ENCODE measurements around the gene CNDP2.
A peak's percentile ranks its signal among the peaks of the same experiment; 100 is the strongest.
"Not testable (repeated sequence)": the region's sequence is repeated elsewhere in the genome, so short reads cannot be mapped to it uniquely, and the experiment has no call there.

Gene CNDP2

DNA sequence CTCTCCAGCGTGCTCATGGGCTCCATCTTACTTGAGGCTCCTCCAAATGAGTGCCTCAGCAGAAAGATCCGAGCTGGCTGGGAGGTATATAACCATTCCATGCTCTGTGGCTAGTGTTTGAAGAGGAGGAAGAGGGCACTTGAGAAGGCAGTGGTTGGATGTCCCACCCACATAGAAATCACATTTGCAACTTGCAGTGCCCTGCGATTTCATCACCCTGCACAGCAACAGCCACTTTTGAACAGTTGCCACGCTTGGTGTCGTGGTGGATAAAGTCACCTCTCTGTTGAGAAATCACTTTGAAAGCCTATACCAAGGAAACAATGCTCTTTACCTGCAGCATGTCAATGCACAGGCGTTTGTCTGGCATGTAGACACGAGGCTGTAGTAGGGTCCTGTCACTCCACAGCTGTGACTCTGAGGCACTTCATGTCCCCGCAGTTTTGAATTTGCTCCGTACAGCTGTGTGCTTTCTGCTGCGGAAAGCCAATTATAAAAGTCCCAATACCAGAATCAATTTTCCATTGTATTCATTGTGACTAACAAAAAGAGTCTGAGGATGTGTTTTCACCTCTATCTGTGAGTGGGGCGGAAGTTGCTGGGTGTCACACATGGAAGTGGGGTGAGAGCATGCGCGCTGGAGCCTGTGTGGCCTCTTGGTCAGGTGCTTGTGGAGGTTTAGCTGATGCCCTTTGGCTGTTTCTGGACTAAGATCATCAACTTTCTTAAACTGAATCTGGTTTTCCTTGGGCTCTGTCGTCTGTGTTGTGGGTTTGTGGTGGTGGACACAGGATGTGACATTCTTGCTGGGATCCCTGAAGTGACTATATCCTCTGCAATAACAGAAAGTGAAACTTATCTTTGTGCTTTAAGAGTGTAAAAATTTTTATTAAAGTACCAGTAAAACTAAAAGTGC lies 2.8 kb downstream of the CNDP2 start:
- DNase-seq (ENCODE audit: low read depth): no peak
- peak overlapping the region; percentile 4 for H3K4me3 ChIP-seq (ENCODE audit: low read depth, low read length)

DNA sequence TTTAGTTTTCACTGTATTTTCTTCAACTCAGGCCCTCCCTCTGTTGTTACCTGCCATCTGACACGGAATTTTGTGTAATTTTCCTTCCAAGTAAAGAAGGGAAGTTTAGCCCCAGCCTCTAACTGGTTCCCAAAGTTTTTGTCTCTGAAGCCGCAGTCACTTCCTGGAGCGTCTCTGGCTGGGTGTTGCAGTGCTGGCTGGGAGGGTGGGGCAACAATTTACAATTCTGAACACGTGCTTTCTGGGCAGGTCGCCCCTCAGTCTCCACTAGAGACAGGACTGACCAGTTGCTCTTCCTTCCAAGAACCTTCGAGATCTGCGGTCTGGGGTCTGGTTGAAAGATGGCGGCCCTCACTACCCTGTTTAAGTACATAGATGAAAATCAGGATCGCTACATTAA lies 3.5 kb downstream of the CNDP2 start:
- peak overlapping the region; percentile 4 for H3K4me3 ChIP-seq (ENCODE audit: low read depth, low read length)
- no peak for DNase-seq (ENCODE audit: low read depth)

DNA sequence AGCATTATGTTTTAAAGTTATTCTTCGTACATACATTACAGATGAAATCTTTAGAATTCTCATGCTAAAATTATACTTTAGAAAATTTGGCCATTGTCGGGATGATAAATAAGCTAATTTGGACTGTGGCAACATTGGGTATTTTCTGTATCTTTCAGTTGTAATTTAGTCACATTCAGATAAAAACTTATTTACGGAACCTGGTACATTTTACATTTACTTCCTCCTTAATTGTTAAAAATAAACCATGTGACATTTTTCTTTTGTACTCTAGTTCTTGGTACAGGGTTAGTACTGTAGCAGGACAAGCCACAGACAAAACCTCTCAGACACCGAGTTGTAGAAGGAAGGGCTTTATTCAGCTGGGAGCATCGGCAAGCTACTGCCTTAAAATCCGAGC lies 4.2 kb downstream of the CNDP2 start:
- no peak for DNase-seq (ENCODE audit: low read depth)
- H3K4me3 ChIP-seq (ENCODE audit: low read depth, low read length): no peak overlapping the region

DNA sequence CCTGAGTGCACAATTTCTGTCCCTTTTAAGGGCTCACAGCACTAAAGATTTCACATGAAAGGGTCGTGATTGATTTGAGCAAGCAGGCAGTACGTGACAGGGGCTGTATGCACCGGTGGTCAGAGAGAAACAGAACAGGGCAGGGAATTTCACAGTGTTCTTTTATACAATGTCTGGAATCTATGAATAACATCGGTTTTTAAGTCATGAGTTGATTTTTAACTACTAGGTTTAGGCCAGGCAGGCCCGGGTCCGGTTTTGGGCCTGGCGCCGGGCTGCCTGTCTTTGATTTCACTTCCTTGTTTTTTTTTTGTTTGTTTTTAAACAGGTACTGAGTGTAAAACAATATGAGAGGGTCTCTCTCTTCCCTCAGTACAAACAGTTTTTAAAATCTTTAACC lies 4.6 kb downstream of the CNDP2 start:
- not testable (repeated sequence) for H3K4me3 ChIP-seq (ENCODE audit: low read depth, low read length); DNase-seq (ENCODE audit: low read depth)

DNA sequence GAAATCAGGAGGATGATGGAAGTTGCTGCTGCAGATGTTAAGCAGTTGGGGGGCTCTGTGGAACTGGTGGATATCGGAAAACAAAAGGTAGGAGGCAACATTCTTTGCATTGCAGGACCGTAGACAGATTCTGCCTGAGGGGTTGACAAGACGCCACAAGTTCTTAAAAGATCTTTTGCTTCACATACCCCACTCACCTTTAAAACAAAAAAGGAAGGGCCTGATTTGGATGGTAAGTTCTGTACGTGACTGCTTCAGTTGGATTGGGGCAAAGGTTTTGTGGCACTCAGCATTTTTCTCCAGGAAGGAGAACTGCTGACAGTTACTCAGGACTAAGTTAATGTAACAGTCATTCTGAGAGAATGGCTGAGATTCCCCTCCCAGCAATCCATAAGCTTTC lies 5.2 kb downstream of the CNDP2 start:
- no peak overlapping the region for H3K4me3 ChIP-seq (ENCODE audit: low read depth, low read length)
- no peak for DNase-seq (ENCODE audit: low read depth)

DNA sequence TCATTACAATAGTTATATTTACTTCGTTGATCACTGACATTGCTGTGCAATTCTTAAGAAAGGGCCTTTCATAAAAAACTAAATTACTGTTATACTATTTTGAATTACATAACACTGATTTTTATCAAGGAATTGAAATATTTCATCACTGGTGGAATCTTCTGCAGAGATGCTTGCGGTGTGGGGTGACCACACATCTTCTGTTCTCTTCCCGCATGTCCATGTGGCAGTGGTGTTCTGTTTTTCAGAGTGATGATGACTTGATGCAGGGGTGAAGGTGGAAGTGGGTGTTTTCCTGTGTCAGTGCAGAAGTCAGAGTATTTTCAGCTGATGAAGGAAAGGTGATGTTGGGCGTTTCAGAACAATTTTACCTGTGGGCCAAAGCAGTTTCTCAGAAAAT lies 7.0 kb downstream of the CNDP2 start:
- no peak overlapping the region for H3K4me3 ChIP-seq (ENCODE audit: low read depth, low read length)
- no peak for DNase-seq (ENCODE audit: low read depth)

DNA sequence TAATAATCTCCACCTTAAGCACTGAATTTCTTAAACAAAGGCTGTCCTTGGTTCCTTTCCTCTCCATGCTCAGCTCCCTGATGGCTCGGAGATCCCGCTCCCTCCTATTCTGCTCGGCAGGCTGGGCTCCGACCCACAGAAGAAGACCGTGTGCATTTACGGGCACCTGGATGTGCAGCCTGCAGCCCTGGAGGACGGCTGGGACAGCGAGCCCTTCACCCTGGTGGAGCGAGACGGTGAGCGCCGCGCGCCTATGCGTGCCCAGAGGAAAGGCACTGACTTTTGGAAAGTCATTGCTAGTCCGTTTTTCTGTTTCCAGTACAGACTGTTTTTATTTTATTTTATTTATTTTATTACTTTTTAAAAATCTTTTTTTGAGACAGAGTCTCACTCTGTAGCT lies 9.6 kb downstream of the CNDP2 start:
- no peak overlapping the region for H3K4me3 ChIP-seq (ENCODE audit: low read depth, low read length)
- DNase-seq (ENCODE audit: low read depth): no peak

DNA sequence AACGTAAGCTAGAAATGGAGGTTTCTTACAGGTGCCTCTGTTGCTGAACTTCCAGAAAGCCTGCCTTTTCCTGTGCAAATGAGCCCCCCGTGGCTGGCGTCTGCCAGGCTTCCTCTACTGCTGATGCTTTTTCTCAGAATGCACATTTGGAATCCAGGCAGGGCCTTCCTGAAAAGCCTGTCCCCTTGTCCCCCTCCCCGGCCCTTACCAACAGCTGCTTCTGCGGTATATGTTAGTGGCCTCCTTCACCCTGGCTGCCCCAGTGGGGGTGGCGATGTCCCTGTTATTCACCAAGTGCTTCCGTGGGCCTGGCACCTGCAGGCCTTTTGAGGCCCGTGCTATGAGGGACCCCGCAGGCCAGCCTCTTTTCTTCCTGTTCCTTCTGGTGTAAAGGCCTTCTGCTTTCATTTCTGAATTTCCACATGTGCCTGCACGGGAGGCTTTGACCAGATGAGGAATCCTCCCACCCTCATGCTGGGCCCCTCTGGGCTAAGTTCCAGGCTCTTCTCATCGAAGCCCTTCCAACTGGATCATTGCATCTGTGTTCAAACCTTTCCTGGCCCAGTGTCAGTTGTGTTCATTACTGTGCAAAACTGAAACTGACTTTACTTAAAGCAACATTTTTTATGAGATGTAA lies 10.4 kb downstream of the CNDP2 start:
- DNase-seq (ENCODE audit: low read depth): peak; percentile 50
- H3K4me3 ChIP-seq (ENCODE audit: low read depth, low read length): no peak overlapping the region

DNA sequence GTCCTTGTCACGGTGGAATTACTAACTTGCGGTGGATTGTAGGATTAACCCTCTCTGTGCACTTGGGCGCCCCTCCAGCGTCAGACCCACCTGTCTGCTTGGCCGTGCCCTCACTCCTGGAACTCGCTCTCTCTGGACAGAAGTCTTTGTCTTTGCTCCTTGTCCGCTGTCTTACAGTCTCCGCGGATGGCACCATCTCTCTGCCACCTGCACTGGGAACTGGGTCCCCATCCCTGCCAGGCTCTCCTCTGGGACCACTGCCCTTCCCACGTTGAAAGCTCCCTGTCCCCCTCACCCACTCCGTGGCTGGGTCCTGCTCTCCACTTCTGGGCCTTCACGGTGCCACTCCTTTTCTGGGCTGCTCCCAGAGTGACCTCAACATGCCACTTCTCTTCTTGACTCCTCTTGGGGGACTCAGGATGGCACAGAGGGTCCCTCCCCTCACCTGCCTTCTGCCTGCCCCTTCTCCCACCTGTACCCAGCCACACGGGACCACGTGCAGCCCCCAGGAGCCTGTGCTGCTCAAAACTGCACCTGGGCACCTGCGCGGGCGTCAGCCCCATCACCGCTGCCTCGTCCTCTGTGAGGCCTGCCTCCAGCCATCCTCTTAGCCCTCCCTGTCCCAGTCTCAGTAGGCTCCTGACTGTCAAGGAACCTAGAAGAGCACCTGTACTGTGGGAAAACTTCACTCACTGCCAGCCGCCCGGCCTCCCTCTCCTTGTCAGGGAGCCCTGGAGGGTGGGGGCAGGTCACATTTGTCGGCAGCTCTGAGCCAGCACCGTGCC lies 11.1 kb downstream of the CNDP2 start:
- no peak overlapping the region for H3K4me3 ChIP-seq (ENCODE audit: low read depth, low read length)
- no peak for DNase-seq (ENCODE audit: low read depth)

DNA sequence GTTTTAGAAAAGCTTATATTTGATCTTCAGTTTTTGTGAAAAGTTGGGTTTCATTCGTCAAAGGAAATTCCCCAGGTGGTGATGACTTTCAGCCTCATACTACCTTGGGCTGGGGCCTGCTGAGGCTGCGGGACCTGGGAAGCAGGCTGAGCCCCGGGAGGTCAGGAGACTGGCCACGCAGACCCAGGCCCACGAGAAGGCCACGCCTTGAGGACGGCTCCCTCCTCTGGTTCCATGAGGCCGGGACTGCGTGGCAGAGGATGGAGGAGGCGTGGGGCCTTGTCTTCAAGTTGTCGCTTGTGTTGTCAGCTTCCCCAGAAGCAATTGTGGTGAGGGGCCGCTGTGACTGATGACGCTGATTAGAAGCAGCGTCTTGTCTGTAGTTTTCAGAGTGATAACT lies 11.8 kb downstream of the CNDP2 start:
- no peak overlapping the region for H3K4me3 ChIP-seq (ENCODE audit: low read depth, low read length)
- DNase-seq (ENCODE audit: low read depth): no peak

DNA sequence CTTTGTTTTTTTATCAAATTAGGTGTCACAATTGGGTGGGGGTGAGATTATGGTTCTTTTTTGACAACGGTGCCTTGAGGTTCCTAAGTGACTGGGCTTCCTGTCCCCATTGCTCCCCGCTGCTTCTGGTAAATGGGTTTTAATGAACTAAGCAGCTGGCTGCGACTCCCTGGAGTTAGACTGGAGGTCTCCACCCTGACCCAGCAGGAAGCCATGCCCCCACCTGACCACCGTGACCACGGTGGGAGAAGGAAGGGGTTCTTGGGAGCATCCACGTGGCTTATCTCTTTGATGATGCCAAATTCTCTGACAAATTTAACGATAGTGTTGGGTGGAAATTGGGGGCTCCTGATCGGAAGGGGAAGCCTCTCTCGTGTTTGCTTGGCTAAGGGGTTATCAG lies 12.2 kb downstream of the CNDP2 start:
- no peak for DNase-seq (ENCODE audit: low read depth)
- no peak overlapping the region for H3K4me3 ChIP-seq (ENCODE audit: low read depth, low read length)

DNA sequence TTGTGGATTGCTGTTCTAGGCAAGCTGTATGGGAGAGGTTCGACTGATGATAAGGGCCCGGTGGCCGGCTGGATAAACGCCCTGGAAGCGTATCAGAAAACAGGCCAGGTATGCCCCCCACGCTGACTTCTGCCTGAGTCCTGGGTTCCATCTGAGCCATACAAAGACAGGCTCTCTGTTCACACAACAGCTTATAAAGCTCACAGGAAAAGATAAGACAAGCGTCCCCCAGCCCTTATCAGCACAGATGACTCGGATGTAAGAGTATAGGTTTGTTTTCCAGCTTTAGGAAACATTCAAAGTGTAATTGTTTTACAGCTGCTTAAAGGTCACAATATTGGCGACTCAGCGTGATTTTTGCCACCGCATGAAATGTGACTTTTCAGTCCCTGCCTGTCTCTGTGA lies 12.7 kb downstream of the CNDP2 start:
- DNase-seq (ENCODE audit: low read depth): no peak
- H3K4me3 ChIP-seq (ENCODE audit: low read depth, low read length): no peak overlapping the region

DNA sequence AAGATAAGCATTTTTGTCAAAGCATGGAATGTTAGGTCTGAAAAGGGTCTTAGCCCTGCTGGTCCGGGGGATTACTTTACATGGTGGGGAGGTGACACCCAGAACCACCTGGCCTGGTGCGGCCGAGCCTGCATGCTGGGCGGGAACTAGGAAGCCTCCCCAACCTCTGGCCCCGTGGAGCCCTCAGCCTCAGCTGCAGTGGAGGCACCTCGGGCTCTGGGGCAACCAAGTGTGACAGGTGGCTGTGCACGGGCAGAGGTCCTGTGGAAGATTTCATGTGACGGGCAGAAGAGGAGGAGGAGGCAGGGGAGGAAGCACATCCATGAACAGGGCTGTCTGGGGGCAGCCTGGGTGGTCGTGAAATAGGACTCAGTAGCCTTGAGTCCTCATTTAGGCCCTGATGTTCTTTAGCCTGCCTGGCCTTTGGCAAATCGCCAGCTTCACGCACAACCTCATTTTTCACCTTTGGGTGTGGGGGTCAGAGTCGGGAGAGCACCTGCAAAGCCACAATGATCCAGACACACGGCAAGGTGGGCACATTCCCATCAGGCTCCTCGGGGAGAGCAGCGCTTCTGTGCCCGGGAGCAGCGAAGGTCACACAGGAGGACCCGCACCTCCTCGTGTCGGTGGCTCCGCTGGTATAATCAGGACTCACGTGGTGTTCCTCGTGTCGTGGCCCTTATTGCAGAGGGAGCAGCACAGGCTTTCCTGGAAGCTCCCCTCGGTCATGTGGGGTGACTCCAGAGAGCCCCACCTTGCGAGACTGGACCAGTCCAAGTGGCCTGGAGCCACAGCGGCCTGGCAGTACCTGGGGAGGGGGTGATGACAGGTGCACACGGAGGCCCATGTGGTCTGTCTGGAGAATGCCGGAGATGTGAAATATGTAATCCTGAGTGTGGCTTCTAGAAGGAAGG lies 13.9 kb downstream of the CNDP2 start:
- DNase-seq (ENCODE audit: low read depth): no peak
- no peak overlapping the region for H3K4me3 ChIP-seq (ENCODE audit: low read depth, low read length)

DNA sequence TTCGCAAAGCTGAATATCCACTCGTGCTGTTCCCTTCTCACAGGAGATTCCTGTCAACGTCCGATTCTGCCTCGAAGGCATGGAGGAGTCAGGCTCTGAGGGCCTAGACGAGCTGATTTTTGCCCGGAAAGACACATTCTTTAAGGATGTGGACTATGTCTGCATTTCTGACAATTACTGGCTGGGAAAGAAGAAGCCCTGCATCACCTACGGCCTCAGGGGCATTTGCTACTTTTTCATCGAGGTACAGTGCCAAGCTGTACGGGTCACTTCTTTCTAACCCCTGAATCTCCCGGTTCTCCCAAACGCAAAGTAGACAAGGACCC lies 14.6 kb downstream of the CNDP2 start:
- no peak for DNase-seq (ENCODE audit: low read depth)
- no peak overlapping the region for H3K4me3 ChIP-seq (ENCODE audit: low read depth, low read length)

DNA sequence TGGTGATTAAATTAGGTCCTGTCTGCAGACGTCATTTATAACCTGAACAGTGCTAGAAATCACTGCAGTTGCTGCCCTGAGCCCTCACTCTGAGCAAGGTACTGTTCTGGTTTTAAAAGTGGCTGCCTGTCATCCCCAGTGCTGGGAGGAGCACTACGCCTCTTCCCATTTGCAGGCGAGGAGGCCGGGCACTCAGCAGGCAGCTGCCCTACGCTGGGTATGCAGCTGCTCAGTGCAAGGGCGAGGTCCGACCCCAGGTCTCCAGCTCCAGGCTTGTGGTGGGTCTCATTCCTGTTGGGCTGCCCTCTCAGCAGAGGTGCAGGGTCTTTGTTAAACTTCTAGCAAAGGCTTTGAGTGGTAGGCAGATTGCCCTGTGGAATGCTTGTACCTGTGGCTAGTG lies 15.7 kb downstream of the CNDP2 start:
- no peak for DNase-seq (ENCODE audit: low read depth)
- no peak overlapping the region for H3K4me3 ChIP-seq (ENCODE audit: low read depth, low read length)

DNA sequence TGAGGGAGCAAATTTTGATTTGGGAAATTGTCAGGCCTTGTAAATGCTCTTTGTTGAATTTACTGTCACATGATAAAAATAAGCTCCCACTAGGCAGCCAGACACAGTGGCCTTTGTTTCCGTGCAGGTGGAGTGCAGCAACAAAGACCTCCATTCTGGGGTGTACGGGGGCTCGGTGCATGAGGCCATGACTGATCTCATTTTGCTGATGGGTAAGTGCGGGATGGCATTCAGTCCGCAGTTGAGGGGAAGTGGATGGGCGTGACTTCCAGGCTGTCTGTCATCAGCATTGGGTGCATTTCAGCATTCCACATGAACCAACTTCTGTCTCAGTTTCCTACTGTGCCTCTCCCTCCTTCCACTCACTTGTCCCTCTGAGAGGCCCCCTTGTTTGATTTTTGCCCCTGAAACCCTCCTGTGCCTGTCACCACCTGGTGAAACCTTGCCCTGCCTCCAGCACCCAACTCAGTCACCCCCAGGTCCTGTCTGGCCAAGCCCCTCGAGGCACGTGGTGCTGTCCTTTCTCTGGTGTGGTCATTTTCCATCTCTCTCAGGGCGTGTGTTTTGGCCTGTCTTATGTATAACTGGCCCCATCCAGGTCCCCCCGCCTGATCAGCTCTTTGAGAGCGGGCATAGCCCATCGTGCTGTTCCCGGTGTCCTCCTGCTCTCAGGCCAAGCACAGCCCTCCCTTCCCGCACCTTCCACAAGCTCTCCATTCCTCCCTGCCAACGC lies 16.3 kb downstream of the CNDP2 start:
- no peak for DNase-seq (ENCODE audit: low read depth)
- no peak overlapping the region for H3K4me3 ChIP-seq (ENCODE audit: low read depth, low read length)

DNA sequence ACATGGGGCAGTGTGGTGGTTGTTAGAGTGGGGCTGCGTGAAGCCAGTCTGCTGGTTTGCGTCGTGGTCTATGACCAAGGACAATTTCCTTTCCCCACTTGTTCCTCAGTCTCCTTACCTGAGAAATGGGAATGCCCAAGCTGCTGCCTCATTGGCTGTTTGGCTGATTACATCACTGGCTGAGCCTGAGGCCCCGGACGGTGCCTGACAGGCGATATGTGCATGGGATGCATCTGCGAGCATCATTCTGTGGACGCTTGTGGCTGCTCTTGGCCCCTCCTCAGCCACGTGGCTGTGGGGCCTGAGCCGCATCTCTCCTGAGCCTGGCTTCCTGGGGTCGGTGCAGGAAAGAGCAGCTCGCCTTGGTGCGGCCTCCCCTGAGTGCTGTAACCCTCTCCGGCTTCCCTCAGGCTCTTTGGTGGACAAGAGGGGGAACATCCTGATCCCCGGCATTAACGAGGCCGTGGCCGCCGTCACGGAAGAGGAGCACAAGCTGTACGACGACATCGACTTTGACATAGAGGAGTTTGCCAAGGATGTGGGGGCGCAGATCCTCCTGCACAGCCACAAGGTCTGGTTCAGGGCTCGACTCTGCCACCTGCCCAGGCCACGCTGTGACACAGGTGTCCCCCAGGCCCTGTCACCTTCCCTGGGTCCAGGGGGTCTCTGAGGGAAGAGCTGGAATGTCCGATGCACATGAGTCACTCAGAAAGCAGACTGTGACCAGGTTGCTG lies 17.2 kb downstream of the CNDP2 start:
- DNase-seq (ENCODE audit: low read depth): no peak
- no peak overlapping the region for H3K4me3 ChIP-seq (ENCODE audit: low read depth, low read length)

DNA sequence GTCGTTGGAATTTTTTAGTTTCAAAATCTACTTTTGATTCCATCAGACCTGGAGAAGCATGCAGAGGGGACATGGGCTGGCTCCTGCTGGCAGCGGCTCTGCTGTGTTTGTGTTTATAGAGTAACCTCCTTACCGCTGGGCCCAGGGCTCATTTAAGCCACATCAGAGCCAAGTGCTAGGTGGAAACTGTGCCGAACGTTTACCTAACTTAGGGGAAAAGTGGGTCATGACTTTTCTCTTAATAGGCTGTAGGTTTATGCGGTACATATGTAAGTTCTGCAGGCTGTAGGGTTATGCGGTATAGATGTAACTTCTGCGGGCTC lies 17.7 kb downstream of the CNDP2 start:
- DNase-seq (ENCODE audit: low read depth): no peak

More for the DNA sequence above, 17.7 kb downstream of the CNDP2 start:
- H3K4me3 ChIP-seq (ENCODE audit: low read depth, low read length): no peak overlapping the region
